Activated gamma-delta T cell treated with anti-CD3 and anti-CD28 coated beads, Interleukin-2, amount 50 U/mL, for 16 hours (primary cell): Measurements from ENCODE around the gene FOXJ3.

Source experiments
- DNase-seq: peaks from one replicate; pipeline ENCODE4 v3.0.0-alpha.2; 2020; ENCODE audit warnings: low read depth

Gene FOXJ3

GRCh38 chr1:42144711-42145388 lies 190.2 kb downstream of the FOXJ3 start:
- no peak for DNase-seq

- no peak for DNase-seq
Measured at GRCh38 chr1:42143896-42144710, 190.9 kb downstream of the FOXJ3 start.

DNA sequence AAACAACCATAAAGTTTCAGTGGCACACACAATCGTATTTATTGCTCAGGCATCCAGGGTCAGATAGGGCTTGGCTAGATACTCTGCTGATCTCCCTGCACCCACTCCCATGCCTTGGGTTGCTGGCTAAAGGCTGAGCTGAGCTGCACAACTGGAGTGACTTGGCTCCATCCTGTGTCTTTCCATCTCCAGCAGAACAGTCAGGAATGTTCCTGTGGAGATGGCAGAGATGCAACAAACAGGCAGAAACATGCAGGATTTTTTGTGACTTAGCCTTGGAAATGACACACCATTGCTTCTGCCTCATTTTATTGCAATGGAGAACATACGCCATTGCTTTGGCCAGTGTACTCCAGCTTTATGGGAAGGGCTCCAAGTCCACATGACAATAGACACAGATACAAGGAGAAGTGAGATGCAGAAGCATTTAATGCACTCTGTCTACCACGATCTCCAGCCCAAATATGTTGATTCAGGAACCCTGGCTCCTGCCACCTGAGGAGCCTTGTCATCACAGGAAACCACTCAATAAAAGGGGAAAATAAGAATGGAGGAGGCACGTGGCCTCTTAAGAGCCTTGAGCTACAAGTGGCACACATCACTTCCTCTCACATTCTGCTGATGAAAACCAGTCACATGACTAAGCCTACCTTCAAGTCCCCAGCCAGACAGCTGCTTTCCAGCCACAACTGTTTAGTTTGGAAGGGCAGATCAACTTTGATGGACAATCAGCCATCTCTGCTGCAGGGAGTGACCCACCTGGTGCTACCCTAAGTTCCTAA lies 191.9 kb downstream of the FOXJ3 start:
- DNase-seq, result no peak

DNA sequence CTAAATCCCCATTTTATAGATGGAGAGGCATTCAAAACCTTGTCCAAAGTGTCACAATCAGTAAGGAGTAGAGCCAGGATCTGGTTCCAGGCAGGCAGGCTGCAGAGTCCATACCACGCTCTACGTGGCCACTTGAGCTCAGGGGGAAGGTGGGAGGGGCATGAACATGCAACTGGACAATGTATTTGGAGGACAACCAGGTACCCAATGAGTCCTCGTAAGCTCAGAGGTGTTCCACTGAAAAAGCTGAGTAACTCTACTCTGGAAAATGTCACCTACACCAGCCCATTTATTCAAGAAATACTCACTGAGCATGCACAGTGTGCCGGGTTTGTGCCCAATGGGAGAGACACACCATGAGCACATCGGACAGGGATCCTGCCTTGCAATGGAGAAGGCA lies 193.1 kb downstream of the FOXJ3 start:
- DNase-seq, result no peak

DNA sequence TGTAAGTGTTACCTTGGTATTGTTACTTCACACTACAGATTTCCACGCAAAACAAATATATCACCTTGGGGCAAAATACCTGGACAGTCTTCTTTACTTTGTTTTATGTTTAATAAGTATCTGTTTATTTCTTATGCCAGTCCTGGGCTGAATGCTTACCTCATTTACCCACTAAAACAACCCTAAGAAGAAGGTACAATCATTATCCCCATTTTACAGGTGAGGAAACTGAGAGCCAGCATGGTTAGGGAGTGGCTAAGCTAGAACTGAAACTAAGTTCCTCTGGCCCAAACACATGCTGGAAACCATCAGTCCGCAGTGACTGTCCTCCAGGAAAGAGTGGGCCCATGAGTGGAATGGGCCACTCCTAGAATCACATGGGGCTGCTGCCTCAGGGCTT lies 194.8 kb downstream of the FOXJ3 start:
- no peak for DNase-seq

DNA sequence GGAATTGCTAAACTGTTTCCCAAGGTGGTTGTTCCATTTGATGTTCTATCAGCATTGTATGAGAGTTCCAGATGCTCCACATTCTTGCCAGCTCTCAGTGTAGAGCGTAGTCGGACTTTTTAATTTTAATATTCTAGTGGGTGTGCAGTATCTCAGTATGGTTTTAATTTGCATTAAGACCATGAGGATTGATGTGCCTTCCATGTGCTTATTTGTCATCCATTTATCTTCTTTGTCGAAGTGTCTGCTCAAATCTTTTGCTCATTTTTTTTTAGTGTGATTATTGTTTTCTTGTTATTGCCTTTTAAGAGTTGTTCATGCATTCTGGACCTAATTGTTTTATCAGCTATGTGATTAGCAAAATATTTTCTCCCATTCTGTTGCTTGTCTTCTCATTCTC lies 195.6 kb downstream of the FOXJ3 start:
- no peak for DNase-seq

DNA sequence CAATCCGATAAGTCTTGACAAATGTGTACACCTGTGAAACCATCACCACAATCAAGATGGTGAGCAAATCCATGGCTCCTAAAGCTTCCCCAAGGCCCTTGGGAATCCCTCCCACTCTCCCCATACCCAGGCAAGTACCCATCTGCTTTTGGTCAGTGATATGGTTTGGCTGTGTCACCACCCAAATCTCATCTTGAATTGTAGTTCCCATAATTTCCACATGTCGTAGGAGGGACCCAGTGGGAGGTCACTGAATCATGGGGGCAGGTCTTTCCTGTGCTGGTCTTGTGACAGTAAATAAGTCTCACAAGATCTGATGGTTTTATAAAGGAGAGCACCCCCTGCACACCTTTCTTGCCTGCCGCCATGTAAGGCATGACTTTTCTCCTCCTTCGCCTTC lies 196.4 kb downstream of the FOXJ3 start:
- no peak for DNase-seq

DNA sequence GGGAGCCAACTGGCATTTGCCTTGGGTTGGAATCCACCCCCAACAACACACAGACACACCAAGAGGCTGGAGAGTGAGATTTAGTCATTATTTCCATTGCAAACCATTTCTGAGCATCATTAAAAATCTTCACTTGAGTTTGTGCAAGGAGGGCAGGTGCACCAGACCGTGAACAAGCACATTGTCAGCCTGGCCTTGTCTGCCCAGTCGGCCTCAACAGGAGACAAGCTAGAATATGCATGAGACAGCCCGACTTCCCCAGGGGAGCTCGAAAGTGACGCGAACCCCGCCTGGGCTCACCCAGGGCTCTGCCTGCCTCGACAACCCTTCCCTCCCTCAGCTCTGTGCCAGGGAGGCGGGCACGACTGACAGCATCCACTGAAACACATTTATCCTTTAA lies 197.3 kb downstream of the FOXJ3 start:
- no peak for DNase-seq

GRCh38 chr1:42136466-42136865 lies 198.6 kb downstream of the FOXJ3 start:
- DNase-seq, result no peak

- DNase-seq, result no peak
Measured at GRCh38 chr1:42135426-42135825, 199.6 kb downstream of the FOXJ3 start.

DNA sequence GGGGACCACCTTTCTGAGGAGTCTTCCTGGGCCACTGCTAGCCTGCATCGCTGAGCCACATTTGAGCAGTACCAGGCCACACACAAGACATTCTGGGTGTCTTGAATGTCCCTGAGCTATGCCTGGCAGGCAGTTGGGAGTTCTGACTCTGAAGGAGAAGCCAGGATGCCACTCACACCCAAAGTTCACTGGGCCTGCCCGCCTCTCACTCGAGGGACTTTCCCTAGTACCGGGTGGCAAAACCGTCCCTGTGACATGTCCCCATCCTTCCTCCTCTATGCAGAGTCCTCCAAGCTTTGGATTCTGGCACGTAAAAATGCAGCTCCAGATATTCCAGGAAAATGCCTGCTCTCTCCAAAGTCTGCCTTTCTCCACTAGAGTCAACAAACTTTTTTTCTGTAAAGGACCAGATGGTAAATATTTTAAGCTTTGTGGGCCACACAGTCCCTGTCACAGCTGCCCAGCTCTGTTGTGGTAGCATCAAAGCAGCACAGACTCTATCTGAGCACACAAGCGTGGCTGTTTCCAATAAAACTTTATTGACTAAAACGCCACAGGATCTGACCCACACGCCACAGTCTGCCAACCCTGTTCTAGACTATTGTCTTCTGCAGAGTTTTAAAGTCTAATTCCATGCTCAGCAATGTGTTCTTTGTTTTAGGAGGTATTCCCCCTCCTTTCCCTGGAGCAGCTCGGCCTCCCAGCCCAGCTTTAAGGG lies 201.1 kb downstream of the FOXJ3 start:
- DNase-seq, result no peak

- DNase-seq, result no peak
Measured at GRCh38 chr1:42133390-42133789, 201.6 kb downstream of the FOXJ3 start.

GRCh38 chr1:42130061-42130660 lies 204.9 kb downstream of the FOXJ3 start:
- DNase-seq, result no peak

GRCh38 chr1:42128964-42129363 lies 206.1 kb downstream of the FOXJ3 start:
- DNase-seq, result no peak

GRCh38 chr1:42128499-42128898 lies 206.5 kb downstream of the FOXJ3 start:
- DNase-seq, result no peak

DNA sequence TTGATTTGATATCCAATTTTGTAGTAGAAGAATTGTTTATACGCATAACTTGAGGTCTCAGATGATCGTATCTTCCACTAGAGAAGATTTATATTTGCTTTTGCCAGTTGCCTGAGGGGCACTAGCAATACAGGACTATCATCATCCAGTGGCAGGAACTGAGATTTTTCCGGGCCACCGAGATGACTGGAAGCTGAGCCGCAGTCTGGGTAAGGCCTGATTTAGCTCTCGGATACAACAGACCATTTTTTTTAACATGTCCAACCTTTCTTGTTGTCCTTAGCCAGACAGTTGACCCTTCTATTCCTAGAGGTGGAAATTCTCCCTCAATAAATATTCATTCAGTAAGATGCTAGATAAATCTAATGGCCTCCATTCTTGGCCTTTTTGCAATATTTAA lies 207.3 kb downstream of the FOXJ3 start:
- no peak for DNase-seq
